HG03280 (cell line): ENCODE measurements around the gene CCDC126.
"Not testable (repeated sequence)": the region's sequence is repeated elsewhere in the genome, so short reads cannot be mapped to it uniquely, and the experiment has no call there.

Source experiments
- ATAC-seq: cut with Tn5 transposase; IDR thresholded peaks from one replicate; pipeline ENCODE4 v1.9.1; 2021; ENCODE audit warnings: mild to moderate bottlenecking, moderate library complexity; ENCODE audit not compliant: unreplicated experiment

CCDC126 gene, protein sequence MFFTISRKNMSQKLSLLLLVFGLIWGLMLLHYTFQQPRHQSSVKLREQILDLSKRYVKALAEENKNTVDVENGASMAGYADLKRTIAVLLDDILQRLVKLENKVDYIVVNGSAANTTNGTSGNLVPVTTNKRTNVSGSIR

DNA sequence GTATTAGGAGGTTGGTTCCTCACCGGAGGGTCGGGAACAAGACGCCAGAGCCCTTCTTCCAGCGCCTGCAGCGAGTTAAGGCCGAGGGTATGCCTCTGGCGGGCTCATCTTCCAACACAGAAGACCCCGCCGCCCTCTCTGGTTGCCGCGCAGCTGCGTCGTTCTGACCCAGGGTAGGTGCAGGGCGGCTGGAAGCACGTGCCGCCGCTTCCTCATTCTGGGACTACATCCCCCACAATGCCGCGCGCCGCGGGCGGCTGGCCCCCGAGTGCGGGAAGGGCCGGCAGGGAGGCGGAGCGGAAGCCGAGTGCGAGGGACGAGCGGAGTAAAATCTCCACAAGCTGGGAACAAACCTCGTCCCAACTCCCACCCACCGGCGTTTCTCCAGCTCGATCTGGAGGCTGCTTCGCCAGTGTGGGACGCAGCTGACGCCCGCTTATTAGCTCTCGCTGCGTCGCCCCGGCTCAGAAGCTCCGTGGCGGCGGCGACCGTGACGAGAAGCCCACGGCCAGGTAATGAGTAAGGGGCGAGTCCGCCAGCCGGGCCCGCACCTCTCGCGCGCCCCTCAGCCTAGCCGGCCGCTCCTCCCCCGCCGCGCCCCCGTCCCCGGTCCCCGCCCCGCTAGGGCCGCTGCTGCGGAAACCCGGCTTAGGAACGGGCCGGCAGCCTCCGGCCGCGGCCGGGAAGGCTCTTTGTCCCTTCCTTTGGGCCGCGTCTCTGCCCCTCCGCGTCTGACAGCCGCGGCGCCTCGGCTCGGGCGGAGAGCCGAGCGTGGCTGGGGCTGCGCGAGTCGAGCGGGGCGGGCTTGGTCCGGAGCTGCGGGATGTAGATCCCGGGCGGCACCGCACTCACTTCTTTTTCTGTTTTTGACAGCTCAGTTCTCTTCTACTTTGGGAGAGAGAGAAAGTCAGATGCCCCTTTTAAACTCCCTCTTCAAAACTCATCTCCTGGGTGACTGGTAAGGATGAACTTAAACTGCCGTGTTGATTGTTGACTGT lies at the start of gene CCDC126:
Gene CCDC126, plus strand, starts transcription at position 289 of the 998 bp plus-strand sequence. CDS start 13,934 bp downstream, outside the sequence.
- ATAC-seq: peak; percentile 74

DNA sequence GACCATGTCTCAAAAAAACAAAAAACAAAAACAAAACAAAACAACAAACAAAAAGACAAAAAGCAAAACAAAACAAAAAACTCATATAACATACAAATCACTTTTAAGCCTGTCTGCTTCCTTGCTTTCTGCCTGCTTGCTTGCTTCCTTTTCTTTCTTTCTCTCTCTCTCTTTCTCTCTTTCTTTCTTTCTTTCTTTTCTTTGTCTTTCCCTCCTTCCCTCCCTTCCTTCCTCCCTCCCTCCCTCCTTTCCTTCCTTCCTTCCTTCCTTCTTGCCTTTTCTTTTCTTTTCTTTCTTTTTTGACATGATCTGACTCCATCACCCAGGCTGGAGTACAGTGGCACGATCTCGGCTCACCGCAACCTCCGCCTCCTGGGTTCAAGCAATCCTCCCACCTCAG lies 49.5 kb upstream of the CCDC126 start:
- ATAC-seq: no peak

DNA sequence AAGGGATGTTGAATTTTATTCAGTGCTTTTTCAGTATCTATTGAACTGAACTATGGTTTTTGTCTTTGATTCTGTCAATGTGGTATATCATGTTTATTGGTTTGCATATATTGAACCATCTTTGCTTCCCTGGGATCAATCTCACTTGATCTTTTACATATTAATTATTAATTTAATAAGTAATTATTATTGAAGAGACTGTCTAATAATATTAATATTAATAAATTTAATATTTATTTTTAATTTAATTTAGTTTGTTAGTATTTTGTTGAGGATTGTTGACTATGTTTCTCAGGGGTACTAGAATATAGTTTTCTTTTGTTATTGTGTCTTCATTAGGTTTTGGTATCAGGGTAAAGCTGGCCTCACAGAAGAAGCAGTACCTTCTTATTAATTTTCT lies 38.9 kb upstream of the CCDC126 start:
- ATAC-seq: no peak

DNA sequence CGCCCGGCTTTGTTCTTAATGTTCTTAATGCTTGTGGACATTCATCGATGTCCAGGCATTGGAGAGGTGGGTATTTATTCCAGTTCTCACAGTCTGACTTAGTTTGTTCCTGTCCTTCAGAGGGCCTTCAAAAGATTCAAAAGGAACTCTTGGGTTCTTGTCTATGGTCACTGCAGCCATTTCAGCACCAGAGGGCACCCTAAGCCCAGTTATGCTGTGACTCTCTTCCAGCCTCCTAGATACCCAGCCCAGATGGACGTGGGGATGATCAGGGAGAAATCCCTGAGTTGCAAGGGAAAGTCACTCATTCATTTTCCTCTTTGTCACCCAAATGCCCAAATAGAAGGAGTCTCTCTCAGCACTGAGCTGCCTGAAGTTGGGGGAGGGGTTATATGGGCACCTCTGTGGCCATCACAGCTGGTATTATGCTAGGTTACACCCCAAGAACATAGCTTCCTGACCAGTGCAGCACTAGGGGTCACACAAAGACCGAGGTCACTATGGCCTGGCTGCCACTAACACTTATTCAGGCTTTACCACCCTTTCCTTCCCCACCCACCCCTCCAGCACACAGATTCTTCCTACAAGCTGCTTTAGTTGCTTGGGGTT lies 26.5 kb upstream of the CCDC126 start:
- peak; percentile 85 for ATAC-seq

DNA sequence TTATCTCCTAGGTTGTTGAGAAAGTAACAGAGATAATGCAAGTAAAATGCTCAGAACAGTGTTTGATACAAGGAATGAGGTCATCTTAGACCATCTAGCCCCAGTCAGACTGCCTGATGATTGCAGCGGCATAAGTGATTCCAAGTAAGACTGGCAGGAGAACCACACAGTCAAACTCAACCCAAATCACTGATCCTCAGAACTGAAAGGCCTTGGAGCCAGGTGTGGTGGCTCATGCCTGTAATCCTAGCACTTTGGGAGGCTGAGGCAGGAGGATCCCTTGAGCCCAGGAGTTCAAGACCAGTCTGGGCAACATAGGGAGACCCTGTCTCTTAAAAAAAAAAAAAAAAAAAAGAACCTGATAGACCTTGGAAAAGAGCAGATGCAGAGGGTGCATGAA lies 15.2 kb upstream of the CCDC126 start:
- not testable (repeated sequence) for ATAC-seq

DNA sequence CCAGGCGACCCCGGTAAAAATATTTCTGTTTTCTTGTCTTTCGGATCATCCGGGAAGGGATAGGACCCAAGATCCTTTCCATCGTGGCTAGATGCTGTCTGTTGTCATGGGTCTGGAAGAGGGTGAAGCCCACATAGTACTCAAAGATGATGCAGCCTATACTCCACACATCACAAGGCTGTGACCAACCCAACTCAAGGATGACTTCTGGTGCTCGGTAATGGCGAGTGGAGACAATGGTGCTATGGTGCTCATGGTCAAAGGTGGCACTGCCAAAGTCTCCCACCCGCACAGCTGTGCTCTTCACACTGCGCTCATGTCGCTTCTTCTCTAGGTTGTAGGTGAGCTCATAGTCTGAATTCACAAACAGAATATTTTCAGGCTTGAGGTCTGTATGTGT lies 11.9 kb upstream of the CCDC126 start:
- ATAC-seq: not testable (repeated sequence)

DNA sequence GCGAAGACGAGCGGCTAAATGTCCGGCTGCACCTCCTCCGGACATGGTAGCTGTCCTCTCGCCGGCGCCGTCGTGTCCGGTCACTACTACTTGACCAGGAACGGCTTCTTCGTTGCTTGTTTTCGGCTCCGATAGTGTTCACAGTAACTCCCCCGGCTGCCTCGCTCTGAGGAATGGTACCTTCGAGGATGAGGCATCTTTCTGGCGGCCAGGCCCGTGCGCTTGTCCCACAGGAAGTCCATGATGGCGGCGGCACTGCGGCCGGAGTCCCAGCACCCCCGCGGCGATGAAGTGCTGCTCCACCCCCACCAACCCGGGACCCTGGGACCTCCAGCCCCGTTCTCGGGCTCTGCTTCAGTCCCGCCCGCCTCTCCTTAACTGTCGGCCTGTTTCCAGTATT lies 11.0 kb upstream of the CCDC126 start:
- no peak for ATAC-seq

DNA sequence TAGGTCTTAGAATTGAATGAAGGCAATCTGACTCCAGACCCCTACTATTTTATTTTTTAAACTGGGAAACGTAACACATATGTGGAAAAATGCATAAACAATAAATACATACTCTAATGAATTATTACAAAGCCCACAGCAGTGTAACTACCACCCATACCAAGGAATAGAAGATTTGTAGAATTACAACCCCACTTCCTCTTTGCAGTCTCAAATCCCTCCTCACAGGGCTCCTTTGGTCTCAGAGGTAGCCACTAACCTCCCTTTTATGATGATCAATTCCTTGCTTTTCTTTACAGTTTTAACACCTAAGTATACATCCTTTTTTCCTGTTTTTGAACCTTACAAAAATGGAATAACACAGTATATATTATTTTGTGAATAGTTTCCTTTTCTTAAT lies 6.7 kb upstream of the CCDC126 start:
- ATAC-seq: no peak

DNA sequence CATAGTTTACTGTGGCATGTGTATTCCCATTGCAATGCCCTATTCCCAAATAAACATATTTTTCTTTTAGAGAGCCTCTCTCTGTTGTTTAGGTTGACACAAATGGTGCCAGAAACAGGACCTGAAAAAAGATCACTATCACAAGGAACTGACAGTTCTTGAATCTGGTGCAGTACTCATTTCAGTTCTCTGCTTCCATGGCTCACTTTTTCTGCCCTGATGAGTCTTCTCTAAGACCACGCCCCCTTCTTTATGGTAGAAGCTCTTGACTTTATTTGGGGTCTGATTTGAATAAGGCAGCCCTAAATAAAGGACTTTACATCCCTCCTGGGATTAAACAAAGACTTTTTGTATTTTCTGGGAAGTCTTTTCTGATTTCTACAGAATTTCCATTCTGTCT lies 3.5 kb upstream of the CCDC126 start:
- ATAC-seq: no peak

DNA sequence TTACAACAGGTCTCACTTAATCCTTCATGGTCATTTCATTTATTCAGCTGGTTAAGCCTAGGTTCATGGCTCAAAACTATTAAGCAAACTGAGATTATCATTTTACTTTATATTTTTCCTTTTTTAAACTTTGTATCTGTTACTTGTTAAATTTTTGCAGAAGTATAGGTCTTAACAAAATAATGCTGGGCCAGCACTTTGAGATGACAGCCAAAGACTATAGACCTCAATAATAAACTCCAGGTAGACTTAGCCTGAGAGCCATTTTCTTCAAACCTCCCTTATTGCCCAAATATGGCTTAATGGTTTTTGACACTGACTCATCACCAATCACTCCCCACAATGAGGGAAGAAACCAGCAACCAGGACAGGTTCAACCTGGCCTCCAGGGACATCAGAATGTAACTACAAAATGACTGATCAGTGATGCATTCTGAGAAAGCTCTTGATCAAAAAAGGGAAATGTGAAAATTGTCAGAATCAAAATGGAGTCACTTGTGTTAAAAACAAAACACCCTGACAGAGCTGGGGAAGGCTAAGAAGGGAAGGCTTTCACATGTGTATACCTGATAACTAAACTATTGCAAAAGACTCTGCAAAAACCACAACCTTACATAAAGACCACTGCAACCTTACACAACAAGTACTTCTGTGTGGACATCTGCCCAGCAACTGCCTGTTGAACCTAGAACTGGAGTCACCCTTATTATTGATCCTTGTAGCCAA lies 2.1 kb upstream of the CCDC126 start:
- ATAC-seq: peak; percentile 59

DNA sequence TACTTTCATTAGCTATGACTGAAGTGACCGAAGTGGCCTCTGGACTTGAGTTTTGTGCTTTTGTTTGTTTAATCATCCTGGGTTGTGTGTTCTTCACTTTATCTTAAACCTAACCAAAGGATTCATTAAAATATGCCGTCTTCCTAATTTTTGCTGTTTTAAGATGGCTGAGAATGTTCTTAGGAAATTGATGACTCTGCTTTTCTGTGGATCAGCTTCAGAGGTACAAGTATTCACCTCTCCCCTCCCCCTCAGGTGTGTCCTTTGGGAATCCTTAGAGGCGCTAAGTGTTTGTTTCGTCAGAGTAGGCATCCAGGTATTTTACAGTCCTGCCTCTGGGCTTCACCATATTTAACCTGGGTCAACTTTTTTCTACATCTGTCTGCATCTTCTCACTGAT lies 1.1 kb downstream of the CCDC126 start:
- no peak for ATAC-seq

DNA sequence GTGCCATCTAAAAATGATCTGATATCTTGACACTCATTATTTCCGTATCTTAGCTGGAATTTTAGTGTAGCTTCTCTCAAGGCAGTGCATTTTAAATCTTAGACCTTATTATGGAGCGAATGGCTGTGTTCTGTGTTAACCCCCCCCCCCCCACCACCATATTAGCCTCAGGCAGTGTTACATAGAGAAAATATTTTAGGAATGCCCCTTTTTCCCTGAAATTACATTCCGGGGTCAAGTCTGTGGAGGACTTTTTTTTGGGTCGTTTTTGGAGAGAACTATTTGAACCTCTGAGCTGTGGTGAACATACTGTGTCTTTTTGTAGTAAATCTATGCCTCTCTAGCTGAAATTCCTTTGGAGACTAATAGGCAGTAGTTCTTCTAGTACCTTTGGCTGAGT lies 3.1 kb downstream of the CCDC126 start:
- no peak for ATAC-seq

DNA sequence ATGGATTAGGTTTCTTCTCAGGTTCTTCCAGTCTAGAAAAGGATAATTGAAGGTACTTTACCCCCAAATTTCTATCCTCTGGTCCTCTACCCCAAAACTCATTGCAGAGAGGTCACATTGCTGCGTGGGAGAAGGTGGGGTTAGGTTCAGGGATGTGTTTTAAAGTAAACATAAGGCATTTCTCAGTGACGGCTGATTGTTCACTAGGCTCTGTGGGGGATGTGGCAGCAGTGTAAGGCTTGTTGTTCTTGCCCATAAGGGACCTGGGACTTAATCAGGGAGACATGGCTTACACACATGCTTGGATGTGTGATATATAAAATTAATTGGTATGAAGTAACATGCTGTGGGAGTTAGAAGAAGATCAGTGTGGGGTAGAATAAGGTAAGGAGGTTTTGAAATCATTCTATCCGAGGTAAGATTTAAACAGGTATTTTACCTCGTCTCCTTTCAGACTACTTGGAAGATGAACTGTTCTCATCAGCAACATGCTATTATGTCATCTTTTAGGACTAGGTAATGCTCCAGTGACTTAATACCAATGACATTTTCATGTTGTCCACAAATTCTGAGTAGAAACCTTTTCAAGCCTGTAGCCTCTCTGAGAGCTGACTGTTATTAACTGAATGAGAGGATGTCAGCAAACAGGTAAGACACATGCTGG lies 6.6 kb downstream of the CCDC126 start:
- ATAC-seq: no peak

DNA sequence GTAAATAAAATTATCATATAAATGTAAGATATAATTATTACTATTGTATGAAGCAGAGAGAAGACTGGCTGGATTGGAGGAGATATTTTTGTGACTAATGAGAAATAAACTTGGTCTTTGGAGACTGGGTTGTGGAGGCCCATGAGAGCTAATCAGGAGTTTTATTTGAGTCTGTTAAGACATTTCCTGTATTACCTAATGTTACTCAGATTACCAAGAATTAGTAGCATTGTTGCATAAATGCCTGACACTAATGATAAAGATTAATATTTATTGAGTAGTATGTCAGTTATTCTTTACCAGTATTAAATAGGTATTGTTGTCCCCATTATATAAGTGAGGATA lies 7.1 kb downstream of the CCDC126 start:
- ATAC-seq: no peak

DNA sequence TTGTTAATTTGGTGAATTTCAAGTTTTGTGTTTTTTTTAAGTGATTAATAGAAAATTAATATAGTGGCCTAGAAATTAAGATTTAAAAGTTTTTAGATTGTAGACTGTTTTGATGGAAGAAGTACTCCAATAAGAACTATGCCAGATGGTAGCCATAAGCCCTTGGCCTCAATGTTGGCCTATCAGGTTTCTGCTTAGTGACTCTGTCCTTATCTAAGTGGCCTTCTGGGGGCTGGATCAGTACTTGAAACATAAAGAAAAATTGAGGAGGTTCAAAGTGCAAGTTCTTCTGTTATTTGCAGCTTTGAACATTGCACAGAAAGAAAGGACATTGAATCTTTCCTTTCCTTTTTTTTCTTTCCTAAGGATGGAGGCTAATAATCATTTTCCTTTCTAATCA lies 9.9 kb downstream of the CCDC126 start:
- ATAC-seq: no peak

DNA sequence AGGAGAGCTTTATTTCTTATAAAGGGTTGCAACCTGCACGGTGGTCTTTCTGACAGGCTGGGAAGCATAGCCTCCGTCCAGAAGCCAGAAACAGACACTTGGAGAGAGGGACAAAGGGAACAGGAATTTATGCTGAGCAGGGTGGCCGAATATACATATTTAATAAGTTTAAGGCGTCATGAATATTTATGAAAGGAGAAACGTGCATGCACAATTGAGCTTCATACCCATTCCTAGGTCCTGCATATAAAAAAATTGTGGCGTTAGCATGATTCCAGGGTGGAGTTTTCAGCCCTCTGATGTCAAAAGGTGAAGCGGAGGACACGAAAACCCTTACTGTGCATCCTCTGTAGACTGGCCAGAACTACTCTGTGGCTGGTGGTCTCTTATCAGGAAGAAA lies 10.7 kb downstream of the CCDC126 start:
- ATAC-seq: no peak

DNA sequence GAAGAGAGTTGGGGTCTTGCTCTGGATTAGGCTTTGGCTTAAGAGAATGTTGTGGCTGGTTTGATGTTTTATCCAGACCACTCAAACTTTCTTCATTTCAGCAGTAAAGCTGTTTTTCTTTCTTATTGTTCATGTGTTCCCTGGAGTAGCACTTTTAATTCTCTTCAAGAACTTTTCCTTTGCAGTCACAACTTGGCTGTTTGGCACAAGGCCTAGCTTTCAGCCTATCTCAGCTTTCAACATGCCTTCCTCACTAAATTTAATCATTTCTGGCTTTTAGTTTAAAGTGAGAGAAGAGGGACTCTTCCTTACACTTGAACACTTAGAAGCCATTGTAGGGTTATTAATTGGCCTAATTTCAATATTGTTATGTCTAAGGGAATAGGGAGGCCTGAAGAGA lies 18.1 kb downstream of the CCDC126 start:
- no peak for ATAC-seq

DNA sequence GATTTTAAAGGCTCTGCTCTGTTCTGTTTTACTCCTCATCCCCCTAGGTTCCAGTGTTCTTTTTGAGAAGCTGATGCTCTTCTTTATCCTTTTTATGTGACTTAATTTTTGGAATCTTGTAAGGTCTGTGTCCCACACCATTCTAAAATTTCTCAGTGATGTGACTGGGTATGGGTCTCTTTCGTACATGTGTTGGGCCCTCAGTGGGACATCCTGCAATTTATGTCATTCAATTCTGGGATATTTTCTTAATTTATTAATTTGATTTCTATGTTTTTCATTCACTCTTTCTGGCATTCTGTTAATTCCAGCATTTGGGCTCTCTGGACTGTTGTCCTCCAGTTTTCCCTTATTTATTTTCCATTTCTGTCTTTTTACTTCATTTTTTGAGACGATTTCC lies 19.4 kb downstream of the CCDC126 start:
- no peak for ATAC-seq

DNA sequence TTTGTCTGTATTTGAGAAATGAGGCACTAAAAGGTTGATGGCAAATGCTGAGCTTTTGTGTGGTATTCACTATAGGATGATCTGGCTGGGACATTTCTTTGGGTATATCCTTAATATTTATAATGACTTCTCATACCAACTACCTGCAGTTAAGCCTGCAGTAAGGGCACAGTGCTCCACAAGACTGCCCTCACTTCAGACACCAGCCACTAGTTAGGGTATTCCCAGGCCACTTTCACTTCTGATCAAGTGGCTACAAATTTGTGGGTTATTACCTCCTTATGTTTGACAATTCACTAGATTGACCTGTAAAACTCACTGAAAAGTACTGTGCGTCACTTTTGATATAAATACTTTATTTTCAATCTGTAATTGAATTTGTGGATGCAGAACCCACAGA lies 20.3 kb downstream of the CCDC126 start:
- ATAC-seq: no peak

DNA sequence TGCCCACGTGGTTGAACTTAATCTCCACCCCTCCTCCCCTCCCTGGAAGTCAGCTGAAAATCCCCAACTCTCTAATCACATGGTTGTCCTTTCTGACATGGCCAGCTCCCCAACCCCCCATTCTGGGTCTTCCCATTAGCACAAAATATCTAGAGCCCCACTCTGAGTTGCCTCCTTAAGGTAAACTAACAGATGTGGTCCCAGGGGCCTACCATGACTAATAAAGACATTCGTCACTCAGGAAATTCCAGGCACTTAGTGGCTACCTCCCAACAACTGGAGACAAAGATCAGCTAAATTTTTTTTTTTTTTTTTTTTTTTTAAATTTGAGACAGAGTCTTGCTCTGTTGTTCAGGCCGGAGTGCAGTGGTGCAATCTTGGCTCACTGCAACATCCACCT lies 21.1 kb downstream of the CCDC126 start:
- ATAC-seq: no peak

DNA sequence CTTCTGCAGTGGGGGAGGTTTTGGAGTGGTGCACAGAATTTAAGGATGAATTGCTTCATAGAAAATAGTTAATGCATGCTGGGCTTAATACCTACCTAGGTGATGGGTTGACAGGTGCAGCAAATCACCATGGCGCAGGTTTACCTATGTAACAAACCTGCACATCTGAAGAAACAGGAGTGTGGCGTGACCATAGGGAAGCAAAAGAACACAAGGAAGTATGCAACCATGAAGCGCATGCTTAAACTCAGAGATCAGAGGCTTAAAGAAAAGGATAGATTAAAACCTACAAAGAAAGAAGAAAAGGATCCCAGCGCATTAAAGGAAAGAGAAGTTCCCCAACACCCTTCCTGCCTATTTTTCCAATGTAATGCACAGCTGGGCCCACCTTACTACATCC lies 22.0 kb downstream of the CCDC126 start:
- no peak for ATAC-seq
